Endothelial cell of umbilical vein (primary cell): ENCODE results near the gene IL3. TPM values are rescaled to one million over a fixed set of nuclear protein-coding genes. Genes with fewer than 3 reads are reported as not detected.

Experiments
- BruUV-seq: library from RNA; stranded (reverse); fragments of 400-500 nt; replicated peaks from 2 replicates; lab custom pipeline; 2021; lab: Mats Ljungman, UMichigan
- CTCF ChIA-PET: fragments of 300-600, 350-600 bp; sonication (Branson Sonifier 250); formaldehyde crosslinking; loops from one replicate; lab custom pipeline; 2021; ENCODE audit warnings: antibody characterized with exemption, inconsistent platforms; lab: Charles Lee
- POLR2A ChIA-PET: fragments of 300-600, 350-600 bp; sonication (Branson Sonifier 250); formaldehyde crosslinking; loops from one replicate; lab custom pipeline; 2021; ENCODE audit warnings: antibody characterized with exemption, inconsistent platforms; lab: Charles Lee
- DNase-seq: peaks from one replicate; pipeline ENCODE4 v3.0.0-alpha.2; 2011; ENCODE audit warnings: low read depth, low spot score
- FAIRE-seq: peaks from 2 replicates; lab custom pipeline; 2011; peaks lifted over from hg19 to GRCh38; lab: Jason Lieb, UNC
- H2AFZ ChIP-seq: 2 replicates; pipeline ENCODE4 v1.6.0; 2012; ENCODE audit warnings: low read depth, low read length, control low read depth, inconsistent platforms
- H3K27ac ChIP-seq: 2 replicates; pipeline ENCODE4 v1.5.1; 2011; ENCODE audit warnings: low read depth, mild to moderate bottlenecking, control low read depth, low read length, moderate library complexity; ENCODE audit not compliant: insufficient read depth
- H3K27me3 ChIP-seq, 2 experiments: 2 replicates each; pipeline versions ENCODE4 v1.6.0 to v1.6.1; 2011; ENCODE audit warnings: low read length in 2 of 2, mixed read lengths in 1 of 2; ENCODE audit not compliant: control insufficient read depth in 2 of 2, insufficient read depth in 2 of 2
- H3K36me3 ChIP-seq, 2 experiments: 2 replicates in 1 of 2; 3 replicates in 1 of 2; pipeline ENCODE4 v1.5.1; 2011; ENCODE audit warnings: low read length in 2 of 2, mild to moderate bottlenecking in 1 of 2, moderate library complexity in 1 of 2; ENCODE audit not compliant: control insufficient read depth in 2 of 2, insufficient read depth in 2 of 2; ENCODE audit errors: extremely low read depth in 1 of 2
- H3K4me1 ChIP-seq: 3 replicates; pipeline ENCODE4 v1.5.1; 2011; ENCODE audit warnings: mild to moderate bottlenecking, low read length; ENCODE audit not compliant: control insufficient read depth, insufficient read depth; ENCODE audit errors: extremely low read depth
- H3K4me2 ChIP-seq: 2 replicates; pipeline ENCODE4 v1.6.1; 2011; ENCODE audit warnings: low read length, control low read depth, mixed read lengths; ENCODE audit not compliant: insufficient read depth
- H3K4me3 ChIP-seq, 3 experiments: fragments of 200-600 bp in 1 of 3; sonication (generic), shearing (Covaris generic) in 1 of 3; replicated peaks in 1 of 3; 2 replicates each; pipeline ENCODE4 v1.5.1; 2011 to 2016; ENCODE audit warnings: control low read depth in 3 of 3, low read length in 3 of 3, mild to moderate bottlenecking in 2 of 3, inconsistent platforms in 1 of 3, low read depth in 1 of 3, moderate library complexity in 1 of 3; ENCODE audit not compliant: insufficient read depth in 1 of 3
- H3K79me2 ChIP-seq: 2 replicates; pipeline ENCODE4 v1.6.0; 2012; ENCODE audit warnings: low read length, inconsistent platforms; ENCODE audit not compliant: control insufficient read depth, insufficient read depth
- H3K9ac ChIP-seq: replicated peaks from 2 replicates; pipeline ENCODE3; 2011; ENCODE audit warnings: low read length, control low read depth; ENCODE audit not compliant: insufficient read depth; ENCODE audit errors: extremely low read depth
- H3K9me1 ChIP-seq: replicated peaks from 3 replicates; pipeline ENCODE4 v1.6.0; 2011; ENCODE audit warnings: mild to moderate bottlenecking, low read length; ENCODE audit not compliant: control insufficient read depth, insufficient read depth; ENCODE audit errors: extremely low read depth
- H3K9me3 ChIP-seq: replicated peaks from 2 replicates; pipeline ENCODE4 v1.5.1; 2012; ENCODE audit warnings: low read length, inconsistent platforms; ENCODE audit not compliant: control insufficient read depth, insufficient read depth
- H4K20me1 ChIP-seq: replicated peaks from 2 replicates; pipeline ENCODE3; 2011; ENCODE audit warnings: mild to moderate bottlenecking, low read length; ENCODE audit not compliant: control insufficient read depth, insufficient read depth; ENCODE audit errors: extremely low read depth
- CTCF ChIP-seq, 2 donors: IDR thresholded peaks; 1 replicate in 1 of 2; 2 replicates in 1 of 2; pipeline ENCODE4 v1.5.1; 2011; ENCODE audit warnings: low read length in 2 of 2, mild to moderate bottlenecking in 2 of 2, moderate library complexity in 2 of 2, control low read depth in 1 of 2, inconsistent platforms in 1 of 2, low read depth in 1 of 2; ENCODE audit not compliant: insufficient read depth in 1 of 2; ENCODE audit errors: extremely low read depth in 1 of 2
- EZH2 ChIP-seq: IDR thresholded peaks from 2 replicates; pipeline ENCODE4 v1.6.1; 2012; ENCODE audit warnings: borderline replicate concordance, low read depth, mild to moderate bottlenecking, moderate library complexity, low read length, inconsistent platforms; ENCODE audit not compliant: severe bottlenecking
- FOS ChIP-seq: IDR thresholded peaks from 2 replicates; pipeline ENCODE4 v1.6.1; 2011; ENCODE audit warnings: mild to moderate bottlenecking, low read length, moderate library complexity, borderline replicate concordance; ENCODE audit not compliant: insufficient read depth
- GATA2 ChIP-seq: IDR thresholded peaks from 2 replicates; pipeline ENCODE4 v1.7.0; 2011; ENCODE audit warnings: low read depth, mild to moderate bottlenecking, moderate library complexity, mixed read lengths, low read length; ENCODE audit not compliant: insufficient read length, insufficient read depth
- JUN ChIP-seq: IDR thresholded peaks from 2 replicates; pipeline ENCODE4 v1.6.1; 2011; ENCODE audit warnings: borderline replicate concordance, low read depth; ENCODE audit not compliant: insufficient read length, insufficient read depth
- MAX ChIP-seq: IDR thresholded peaks from 2 replicates; pipeline ENCODE4 v1.6.1; 2011; ENCODE audit not compliant: insufficient read depth, insufficient read length
- MYC ChIP-seq: IDR thresholded peaks from one replicate; pipeline ENCODE4 v1.6.1; 2011; ENCODE audit warnings: mild to moderate bottlenecking, low read depth, low read length
- POLR2A ChIP-seq: IDR thresholded peaks from 2 replicates; pipeline ENCODE4 v1.6.1; 2012; ENCODE audit warnings: low read depth, mild to moderate bottlenecking, control low read depth, low read length
- POLR2AphosphoS5 ChIP-seq: IDR thresholded peaks from 2 replicates; pipeline ENCODE4 v1.6.1; 2012; ENCODE audit warnings: low read depth, mild to moderate bottlenecking, control low read depth, low read length, moderate library complexity; ENCODE audit not compliant: insufficient read depth
- dilution Hi-C: fragments of 300-500 bp; cut with MboI; formaldehyde crosslinking; loops from one replicate; pipeline ENCODE4 v1.15.0; 2019; ENCODE audit warnings: low sequenced_read_pairs; ENCODE audit not compliant: extremely low pct_ligation_motif_present
- intact Hi-C: fragments of 100-400 bp; cut with micrococcal nuclease; formaldehyde crosslinking; loops from one replicate; pipeline ENCODE4 v1.10.0; 2022
- polyA plus RNA-seq, 4 experiments: library from polyadenylated mRNA; depleted of rRNA in 3 of 4; stranded (reverse) in 3 of 4; unstranded in 1 of 4; fragments of >200 nt; gene quantifications; 2 replicates each; pipeline versions ENCODE4 v1.2.1 to v1.2.3, GENCODE V29; 2011 to 2012; ENCODE audit warnings: missing spikeins in 1 of 4
- total RNA-seq: library from RNA; stranded (reverse); gene quantifications from 2 replicates; pipeline ENCODE4 v1.2.3, GENCODE V29; 2021

The IL3 gene
- total and polyA plus RNA-seq, 2 donors (not counting 3 experiments of a cell fraction or from before 2014, with no cell fraction given) = not detected

DNA sequence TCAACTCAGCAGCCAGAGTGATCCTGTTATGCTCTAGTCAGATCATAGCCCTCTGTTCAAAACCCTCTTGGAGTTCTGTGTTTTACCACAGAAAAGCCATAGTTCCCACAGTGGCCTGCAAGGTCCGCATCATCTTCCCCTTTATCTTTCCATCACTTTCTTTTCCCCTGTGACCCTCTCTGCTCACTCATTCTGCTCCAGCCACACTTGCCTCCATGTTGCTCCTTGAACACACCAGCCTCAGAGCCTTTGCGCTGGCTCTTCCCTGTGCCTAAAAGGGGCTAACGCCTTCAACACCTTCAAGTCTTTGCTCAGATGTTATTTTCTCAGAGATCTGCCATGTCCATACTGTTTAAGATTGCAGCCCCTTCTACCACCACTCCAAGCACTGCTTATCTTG is 39.5 kb downstream of the IL3 start:
- Histone ChIP-seq H4K20me1 (no peaks in the 10 kb centered on the region), H3K9me3 (no peaks in the 10 kb centered on the region), H3K9me1 (no peaks in the 10 kb centered on the region), H3K79me2 (no peaks in the 10 kb centered on the region), H2AFZ (no peak overlapping the region), H3K4me1 (peaks cover 24% of the 10 kb centered on the region), H3K27me3 (no peaks in the 10 kb centered on the region), H3K36me3 (no peaks in the 10 kb centered on the region), H3K4me3 (no peak overlapping the region), H3K4me2 (no peak overlapping the region), H3K9ac (no peak overlapping the region), H3K27ac (no peak overlapping the region)
- TF ChIP-seq FOS (no peak), GATA2 (no peak)
- no TSS peak for BruUV-seq
- FAIRE-seq = no peak
- ChIA-PET CTCF (no interaction called here), POLR2A (no interaction called here)
- no peak for DNase-seq
- intact Hi-C loops = no loop called here
- dilution Hi-C loops = no loop called here

- no peaks in the 10 kb centered on the region for H3K79me2 ChIP-seq
- FAIRE-seq = no peak
- ChIA-PET CTCF (no interaction called here), POLR2A (no interaction called here)
- H3K36me3 ChIP-seq = no peaks in the 10 kb centered on the region
- no peaks in the 10 kb centered on the region for H4K20me1 ChIP-seq
- TF ChIP-seq MYC = no peak
- no peak for TF ChIP-seq EZH2
- no peak for TF ChIP-seq POLR2A
- TF ChIP-seq GATA2 = no peak
- TF ChIP-seq POLR2AphosphoS5 = no peak
- no peak for TF ChIP-seq JUN
- no peak for TF ChIP-seq CTCF (IDR thresholded peaks at IDR 0.05; ENCODE audit: extremely low read depth in 1 of 2, insufficient read depth in 1 of 2, low read depth in 1 of 2, low read length in 2 of 2)
- TF ChIP-seq MAX = no peak
- TF ChIP-seq FOS = no peak
- no peak for DNase-seq
- H3K9ac ChIP-seq = no peak overlapping the region
- no peaks in the 10 kb centered on the region for H3K9me3 ChIP-seq
- no peak overlapping the region for H3K4me3 ChIP-seq
- H3K9me1 ChIP-seq = no peaks in the 10 kb centered on the region
- intact Hi-C loops = no loop called here
- H2AFZ ChIP-seq = no peak overlapping the region
- BruUV-seq = no TSS peak
- H3K4me1 ChIP-seq = peaks cover 17% of the 10 kb centered on the region
- H3K27me3 ChIP-seq = peaks cover 0 to 4% of the 10 kb centered on the region in 2 experiments
- H3K27ac ChIP-seq = no peak overlapping the region
- dilution Hi-C loops = no loop called here
- no peak overlapping the region for H3K4me2 ChIP-seq
These were observed 40.3 kb downstream of the IL3 start for GRCh38 chr5:132100672-132101261.
